GM12892 (cell line): ENCODE data around the gene EFCAB13. TPM values are rescaled to one million over a fixed set of nuclear protein-coding genes. Genes with fewer than 3 reads are reported as not detected.

Experiments used
- DNase-seq: peaks from one replicate; pipeline ENCODE4 v3.0.0; 2011; ENCODE audit not compliant: insufficient read length
- FAIRE-seq: peaks from 2 replicates; lab custom pipeline; 2011; peaks lifted over from hg19 to GRCh38; lab: Jason Lieb, UNC
- POLR2A ChIP-seq: IDR thresholded peaks from 2 replicates; pipeline ENCODE4 v1.6.1; 2011; ENCODE audit warnings: low read depth, low read length, control low read depth
- POLR2AphosphoS5 ChIP-seq: IDR thresholded peaks from 2 replicates; pipeline ENCODE4 v1.6.1; 2011; ENCODE audit warnings: low read depth, low read length, control low read depth
- TAF1 ChIP-seq: IDR thresholded peaks from 2 replicates; pipeline ENCODE4 v1.6.1; 2011; ENCODE audit warnings: low read depth, mild to moderate bottlenecking, control low read depth, low read length, borderline replicate concordance
- polyA plus RNA-seq: library from polyadenylated mRNA; unstranded; fragments of >200 nt; gene quantifications from one replicate; pipeline ENCODE4 v1.2.1, GENCODE V29; 2012; ENCODE audit warnings: missing spikeins, inconsistent platforms; ENCODE audit not compliant: missing spikeins

EFCAB13 gene
- 4.5 TPM for polyA plus RNA-seq

- DNase-seq (peak; percentile 65), FAIRE-seq (peak; percentile 95)
- TF ChIP-seq POLR2AphosphoS5 (0 out of 2 replicates have a peak, but pooled peaks have one; percentile 75), TAF1 (0 out of 2 replicates have a peak, but pooled peaks have one; percentile 36), POLR2A (peak; percentile 80; the same call in 1 of the 2 replicates)
Measured at GRCh38 chr17:47323382-47324223, at the start of gene EFCAB13. Gene EFCAB13 (plus strand): TSS chr17:47323955. CDS start chr17:47328354, 4,399 bp downstream.

- TF ChIP-seq POLR2AphosphoS5 (no peak), TAF1 (no peak), POLR2A (no peak)
- FAIRE-seq, result no peak
- no peak for DNase-seq
Measured at GRCh38 chr17:47274319-47275069, 49.3 kb upstream of the EFCAB13 start.

- DNase-seq, result no peak
- FAIRE-seq, result no peak
- no peak for TF ChIP-seq POLR2A
- TF ChIP-seq TAF1, result no peak
- TF ChIP-seq POLR2AphosphoS5, result no peak
Measured at GRCh38 chr17:47275245-47275984, 48.3 kb upstream of the EFCAB13 start.

- no peak for FAIRE-seq
- no peak for DNase-seq
- TF ChIP-seq POLR2AphosphoS5 (no peak), TAF1 (no peak), POLR2A (no peak)
Measured at GRCh38 chr17:47276444-47276843, 47.3 kb upstream of the EFCAB13 start.

- TF ChIP-seq TAF1 (no peak), POLR2A (no peak), POLR2AphosphoS5 (no peak)
- no peak for DNase-seq
- no peak for FAIRE-seq
Measured at GRCh38 chr17:47276868-47277267, 46.9 kb upstream of the EFCAB13 start.

GRCh38 chr17:47277921-47278320 is 45.8 kb upstream of the EFCAB13 start:
- DNase-seq (no peak), FAIRE-seq (no peak)
- TF ChIP-seq TAF1 (no peak), POLR2A (no peak), POLR2AphosphoS5 (no peak)

DNA sequence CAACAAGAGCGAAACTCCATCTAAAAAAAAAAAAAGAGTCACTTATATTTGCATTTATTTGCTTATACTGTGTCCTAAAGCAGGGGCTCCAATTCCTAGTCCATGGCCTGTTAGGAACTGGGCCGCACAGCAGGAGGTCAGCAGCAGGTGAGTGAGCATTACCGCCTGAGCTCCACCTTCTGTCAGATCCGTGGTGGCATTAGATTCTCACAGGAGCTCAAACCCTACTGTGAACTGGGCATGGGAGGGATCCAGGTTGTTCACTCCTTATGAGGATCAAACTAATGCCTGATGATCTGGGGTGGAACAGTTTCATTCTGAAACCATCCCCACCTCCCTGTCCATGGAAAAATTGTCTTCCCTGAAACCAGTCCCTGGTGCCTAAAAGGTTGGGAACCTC is 45.2 kb upstream of the EFCAB13 start:
- TF ChIP-seq POLR2AphosphoS5, result no peak
- TF ChIP-seq POLR2A, result no peak
- TF ChIP-seq TAF1, result no peak
- FAIRE-seq (no peak), DNase-seq (no peak)

DNA sequence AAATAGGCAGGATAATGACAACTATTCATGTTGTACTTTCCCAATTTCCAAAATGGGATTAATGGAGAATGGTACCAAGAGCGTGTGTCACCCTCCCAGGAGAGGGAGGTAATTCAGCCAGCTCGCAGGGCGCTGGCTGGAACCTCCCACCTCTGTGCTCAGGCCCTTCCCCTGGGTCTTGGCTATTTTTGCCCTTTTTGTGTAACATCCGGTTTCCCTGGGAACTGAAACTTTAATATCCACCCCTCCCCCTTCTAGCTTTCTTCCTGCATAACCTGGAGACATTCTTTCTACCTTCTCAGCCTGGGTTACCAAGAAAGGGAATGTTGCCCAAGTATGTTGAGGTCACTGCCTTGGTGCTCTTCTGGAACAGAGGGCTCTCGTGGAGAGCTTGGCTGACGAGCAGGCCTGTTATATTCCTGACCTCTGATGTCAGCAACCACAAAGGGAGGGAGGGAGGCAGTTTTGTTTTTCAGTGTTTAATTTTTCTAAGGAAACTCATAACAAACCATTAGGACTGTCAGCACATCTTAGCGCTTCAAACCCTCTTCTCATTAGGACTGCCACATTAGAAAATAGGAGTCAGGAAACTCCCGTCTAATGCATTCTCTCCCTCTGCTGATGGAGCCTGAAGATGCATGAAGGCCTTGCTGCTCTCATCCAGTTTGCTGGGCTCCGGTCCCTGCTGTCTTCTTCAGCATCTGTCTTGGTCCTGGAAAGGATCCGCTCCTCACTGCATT is 44.5 kb upstream of the EFCAB13 start:
- peak; percentile 92 for FAIRE-seq
- peak; percentile 58 for DNase-seq
- no peak; the same call in 1 of the 2 replicates for TF ChIP-seq POLR2AphosphoS5
- no peak for TF ChIP-seq TAF1
- no peak for TF ChIP-seq POLR2A

DNA sequence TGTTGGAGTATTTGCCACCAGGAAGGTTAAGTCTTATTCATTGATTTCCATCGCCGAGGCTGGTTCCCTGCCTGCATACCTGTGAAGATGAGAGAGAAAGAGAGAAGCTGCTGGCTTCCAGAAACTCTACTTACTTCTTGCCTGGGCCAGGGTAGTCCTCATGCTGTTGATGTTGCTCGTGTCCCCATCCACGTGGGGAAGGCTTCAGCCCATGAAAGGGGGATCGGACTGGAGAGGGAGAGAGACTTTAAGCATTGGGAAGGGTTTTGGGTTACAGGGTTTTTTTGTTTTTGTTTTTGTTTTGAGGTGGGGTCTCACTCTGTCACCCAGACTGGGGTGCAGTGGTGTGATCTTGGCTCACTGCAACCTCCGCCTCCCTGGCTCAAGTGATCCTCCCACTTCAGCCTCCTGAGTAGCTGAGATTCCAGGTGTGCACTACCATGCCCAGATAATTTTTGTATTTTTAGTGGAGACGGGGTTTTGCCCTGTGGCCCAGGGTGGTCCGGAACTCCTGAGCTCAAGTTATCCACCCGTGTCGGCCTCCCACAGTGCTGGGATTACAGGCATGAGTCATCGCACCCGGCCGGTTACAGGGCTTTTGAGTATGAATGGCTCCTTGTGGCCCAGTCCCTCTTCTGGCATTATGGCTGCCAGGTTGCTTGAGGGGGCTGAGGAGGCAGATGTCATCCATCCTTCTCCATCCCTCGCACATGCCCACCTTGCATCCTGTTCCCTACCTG is 43.5 kb upstream of the EFCAB13 start:
- FAIRE-seq (peak; percentile 62), DNase-seq (no peak)
- no peak for TF ChIP-seq POLR2A
- TF ChIP-seq TAF1, result no peak
- TF ChIP-seq POLR2AphosphoS5, result no peak
